ENCODE results near the gene AASS. TPM values are rescaled to one million over a fixed set of nuclear protein-coding genes. Genes with fewer than 3 reads are reported as not detected.
A peak's percentile ranks its signal among the peaks of the same experiment; 100 is the strongest.

The AASS gene
- polyA plus RNA-seq, 1 experiment: 7.1 TPM

DNA sequence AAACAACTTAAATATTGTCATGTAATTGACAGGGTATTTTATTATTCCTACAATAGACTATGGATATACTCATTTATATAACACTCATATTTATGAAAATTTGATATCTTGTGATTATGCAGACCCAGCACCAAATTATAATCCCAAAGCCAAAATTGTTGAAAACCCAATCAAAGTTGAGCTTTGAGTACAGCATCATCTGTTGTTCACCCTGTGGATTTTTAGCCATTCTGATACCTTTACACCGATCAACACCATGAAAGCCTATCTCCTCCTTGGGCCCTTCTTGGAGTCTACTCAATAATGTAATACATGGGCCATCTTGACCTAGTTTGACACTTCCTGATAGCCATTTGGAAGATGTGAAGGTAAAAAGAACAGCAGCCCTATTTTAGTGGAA lies 49.5 kb downstream of the AASS start:
- Histone ChIP-seq H3K36me3 (ENCODE audit: control insufficient read depth, insufficient read depth, low read length) (no peaks in the 10 kb centered on the region; the same call in 1 of the 2 replicates), H3K4me3 (ENCODE audit: low read depth, low read length) (no peak overlapping the region), H3K27me3 (ENCODE audit: control insufficient read depth, insufficient read depth, low read length) (no peaks in the 10 kb centered on the region)
- ChIA-PET POLR2A (no interaction called here), CTCF (interaction anchor here (0.9 to 2.0 kb wide), 3 partner anchors 11 to 66 kb away, joined by 3 to 15 read pairs (median 3); no protein-coding TSS in a partner anchor)
- no peak for DNase-seq (ENCODE audit: low read depth)
- TF ChIP-seq CTCF (IDR thresholded peaks at IDR 0.05; ENCODE audit: insufficient read depth, low read depth, low read length): no peak

GRCh38 chr7:122092964-122093797 lies 50.9 kb downstream of the AASS start:
- DNase-seq (ENCODE audit: low read depth): peak; percentile 31
- Histone ChIP-seq H3K27me3 (ENCODE audit: control insufficient read depth, insufficient read depth, low read length) (no peaks in the 10 kb centered on the region), H3K4me3 (ENCODE audit: low read depth, low read length) (no peak overlapping the region), H3K36me3 (ENCODE audit: control insufficient read depth, insufficient read depth, low read length) (no peaks in the 10 kb centered on the region; the same call in 1 of the 2 replicates)
- ChIA-PET POLR2A (interaction anchor here (0.5 kb wide), 1 partner anchor 124 kb away, joined by 4 read pairs; no protein-coding TSS in a partner anchor), CTCF (interaction anchor here (0.7 to 2.2 kb wide), 23 partner anchors 8 to 439 kb away, joined by 3 to 15 read pairs (median 5); partner anchors contain the start of gene AASS)
- TF ChIP-seq CTCF (IDR thresholded peaks at IDR 0.05; ENCODE audit: insufficient read depth, low read depth, low read length): peak; percentile 93

DNA sequence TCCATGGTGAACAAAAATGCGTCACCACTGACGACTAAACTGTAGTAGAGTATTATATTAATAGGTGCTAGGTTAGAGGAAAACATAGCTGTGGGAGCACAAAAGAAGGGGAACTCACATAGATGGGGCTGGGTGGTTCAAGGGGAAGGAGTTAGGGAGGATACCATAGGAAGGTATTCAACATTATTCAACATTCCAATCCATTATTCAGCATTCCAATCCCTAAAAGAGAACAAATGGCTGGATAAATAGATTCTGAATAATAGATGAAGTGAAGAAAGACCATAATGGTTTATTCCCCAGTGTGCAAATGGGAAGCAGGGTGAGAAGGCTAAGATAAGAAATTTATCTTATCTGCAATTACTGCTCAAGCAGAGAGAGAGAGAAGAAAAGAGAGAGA lies 61.4 kb downstream of the AASS start:
- ChIA-PET POLR2A (no interaction called here), CTCF (interaction anchor here (2.4 kb wide), 1 partner anchor 11 kb away, joined by 15 read pairs; no protein-coding TSS in a partner anchor)
- TF ChIP-seq CTCF (IDR thresholded peaks at IDR 0.05; ENCODE audit: insufficient read depth, low read depth, low read length): no peak
- Histone ChIP-seq H3K27me3 (ENCODE audit: control insufficient read depth, insufficient read depth, low read length) (no peaks in the 10 kb centered on the region), H3K36me3 (ENCODE audit: control insufficient read depth, insufficient read depth, low read length) (peaks cover 3% of the 10 kb centered on the region; the same call in 1 of the 2 replicates), H3K4me3 (ENCODE audit: low read depth, low read length) (no peak overlapping the region)
- DNase-seq (ENCODE audit: low read depth): no peak

- H3K36me3 ChIP-seq (ENCODE audit: control insufficient read depth, insufficient read depth, low read length): peaks cover 4% of the 10 kb centered on the region; the same call in 1 of the 2 replicates
- TF ChIP-seq CTCF (IDR thresholded peaks at IDR 0.05; ENCODE audit: insufficient read depth, low read depth, low read length): no peak
- no peak overlapping the region for H3K4me3 ChIP-seq (ENCODE audit: low read depth, low read length)
- POLR2A ChIA-PET: no interaction called here
- DNase-seq (ENCODE audit: low read depth): no peak
- H3K27me3 ChIP-seq (ENCODE audit: control insufficient read depth, insufficient read depth, low read length): no peaks in the 10 kb centered on the region
- CTCF ChIA-PET: interaction anchor here (1.1 to 2.4 kb wide), 3 partner anchors 8 to 12 kb away, joined by 3 to 15 read pairs (median 5); no protein-coding TSS in a partner anchor
These were observed 61.9 kb downstream of the AASS start for GRCh38 chr7:122082160-122082559.

GRCh38 chr7:122073635-122074034 lies 70.4 kb downstream of the AASS start:
- ChIA-PET POLR2A (no interaction called here), CTCF (no interaction called here)

More at GRCh38 chr7:122073635-122074034, 70.4 kb downstream of the AASS start:
- no peak for DNase-seq (ENCODE audit: low read depth)
- Histone ChIP-seq H3K36me3 (ENCODE audit: control insufficient read depth, insufficient read depth, low read length) (peaks cover 2% of the 10 kb centered on the region; the same call in 1 of the 2 replicates), H3K27me3 (ENCODE audit: control insufficient read depth, insufficient read depth, low read length) (no peaks in the 10 kb centered on the region), H3K4me3 (ENCODE audit: low read depth, low read length) (no peak overlapping the region)
- TF ChIP-seq CTCF (IDR thresholded peaks at IDR 0.05; ENCODE audit: insufficient read depth, low read depth, low read length): no peak
